ENCODE results near the gene MLLT10. TPM values are rescaled to one million over a fixed set of nuclear protein-coding genes. Genes with fewer than 3 reads are reported as not detected.

MLLT10 gene
- total RNA-seq, 1 experiment from 2014 or later = 45.2 TPM

GRCh38 chr10:21521751-21522533 is 12.1 kb upstream of the MLLT10 start:
- no peaks in the 10 kb centered on the region for H3K36me3 ChIP-seq (ENCODE audit: control insufficient read depth in 1 of 2, insufficient read depth in 2 of 2, low read length in 2 of 2)
- DNase-seq (ENCODE audit: low read depth, low spot score) (no peak), ATAC-seq (no peak)
- no TSS peak for BruUV-seq (replicated peaks)
- peaks cover 18 to 49% of the 10 kb centered on the region in 2 experiments for H3K4me1 ChIP-seq (ENCODE audit: control insufficient read depth in 1 of 2, insufficient read depth in 2 of 2, low read length in 2 of 2)
- ChIA-PET POLR2A (interaction anchor here (0.7 kb wide), 1 partner anchor 32 kb away, joined by 3 read pairs; no protein-coding TSS in a partner anchor), CTCF (interaction anchor here (1.0 kb wide), 1 partner anchor 26 kb away, joined by 3 read pairs; no protein-coding TSS in a partner anchor), RAD21 (ENCODE audit: low non-redundant PET in 1 of 2, low total read pairs in 2 of 2, uncharacterized antibody in 2 of 2, unreplicated experiment in 2 of 2) (no interaction called here)
- no peak overlapping the region for H2AFZ ChIP-seq (ENCODE audit: low read depth, low read length, poor library complexity, severe bottlenecking)
- H3K9me3 ChIP-seq (ENCODE audit: control insufficient read depth in 1 of 2, insufficient read depth in 1 of 2, low read depth in 1 of 2, low read length in 2 of 2) = no peaks in the 10 kb centered on the region
- no peak for TF ChIP-seq EZH2phosphoT487 (IDR thresholded peaks at IDR 0.05; ENCODE audit: borderline replicate concordance)
- TF ChIP-seq ZNF274 (IDR thresholded peaks at IDR 0.05; ENCODE audit: low read depth, low read length) = no peak
- TF ChIP-seq ATF3 (IDR thresholded peaks at IDR 0.05) = no peak
- no peak for TF ChIP-seq CBX3 (IDR thresholded peaks at IDR 0.05; ENCODE audit: low read depth)
- no peak for TF ChIP-seq EGR1 (IDR thresholded peaks at IDR 0.05; ENCODE audit: low read depth)
- no peaks in the 10 kb centered on the region for H3K79me2 ChIP-seq (ENCODE audit: insufficient read depth, low read length)
- H3K27me3 ChIP-seq (ENCODE audit: insufficient read depth, low read length) = no peaks in the 10 kb centered on the region
- H3K4me3 ChIP-seq (replicated peaks in 1 of 2; ENCODE audit: low read depth in 1 of 2, low read length in 2 of 2) = no peak overlapping the region
- intact Hi-C loops (cut with micrococcal nuclease) = no loop called here
- no peaks in the 10 kb centered on the region for H4K20me1 ChIP-seq (ENCODE audit: insufficient read depth)
- H3K4me2 ChIP-seq (ENCODE audit: low read length) = no peak overlapping the region
- no peak overlapping the region for H3K9ac ChIP-seq (ENCODE audit: low read length)
- no peak overlapping the region for H3K27ac ChIP-seq (ENCODE audit: low read depth, low read length)
- H3K9me2 ChIP-seq (ENCODE audit: insufficient read depth) = no peaks in the 10 kb centered on the region

- H3K9me2 ChIP-seq (ENCODE audit: insufficient read depth) = no peaks in the 10 kb centered on the region
- no peak overlapping the region for H3K4me3 ChIP-seq (replicated peaks in 1 of 2; ENCODE audit: low read depth in 1 of 2, low read length in 2 of 2)
- no TSS peak for BruUV-seq (replicated peaks)
- peaks cover 17 to 48% of the 10 kb centered on the region in 2 experiments for H3K4me1 ChIP-seq (ENCODE audit: control insufficient read depth in 1 of 2, insufficient read depth in 2 of 2, low read length in 2 of 2)
- DNase-seq (ENCODE audit: low read depth, low spot score) (no peak), ATAC-seq (no peak)
- no peaks in the 10 kb centered on the region for H3K36me3 ChIP-seq (ENCODE audit: control insufficient read depth in 1 of 2, insufficient read depth in 2 of 2, low read length in 2 of 2)
- H3K9ac ChIP-seq (ENCODE audit: low read length) = no peak overlapping the region
- no peaks in the 10 kb centered on the region for H3K27me3 ChIP-seq (ENCODE audit: insufficient read depth, low read length)
- peak overlapping the region; percentile 51 for H2AFZ ChIP-seq (ENCODE audit: low read depth, low read length, poor library complexity, severe bottlenecking)
- no peaks in the 10 kb centered on the region for H4K20me1 ChIP-seq (ENCODE audit: insufficient read depth)
- H3K4me2 ChIP-seq (ENCODE audit: low read length) = no peak overlapping the region
- ChIA-PET POLR2A (no interaction called here), RAD21 (ENCODE audit: low non-redundant PET in 1 of 2, low total read pairs in 2 of 2, uncharacterized antibody in 2 of 2, unreplicated experiment in 2 of 2) (no interaction called here), CTCF (no interaction called here)
- no peak overlapping the region for H3K27ac ChIP-seq (ENCODE audit: low read depth, low read length)
- intact Hi-C loops (cut with micrococcal nuclease) = no loop called here
- H3K79me2 ChIP-seq (ENCODE audit: insufficient read depth, low read length) = no peaks in the 10 kb centered on the region
- no peaks in the 10 kb centered on the region for H3K9me3 ChIP-seq (ENCODE audit: control insufficient read depth in 1 of 2, insufficient read depth in 1 of 2, low read depth in 1 of 2, low read length in 2 of 2)
- TF ChIP-seq SRF (IDR thresholded peaks at IDR 0.05; ENCODE audit: low read depth) (no peak), ZNF274 (IDR thresholded peaks at IDR 0.05; ENCODE audit: low read depth, low read length) (no peak), POLR2AphosphoS5 (IDR thresholded peaks at IDR 0.05; ENCODE audit: low read depth, low read length) (no peak), TCF7L2 (IDR thresholded peaks at IDR 0.05; ENCODE audit: borderline replicate concordance, extremely low read depth, insufficient read depth, insufficient read length) (no peak), ZBTB33 (IDR thresholded peaks at IDR 0.05; ENCODE audit: extremely low read depth, insufficient replicate concordance, low read length) (no peak), RAD21 (IDR thresholded peaks at IDR 0.05; ENCODE audit: low read depth) (no peak), REST (IDR thresholded peaks at IDR 0.05; ENCODE audit: low read depth) (no peak), ZFX (IDR thresholded peaks at IDR 0.05) (no peak), CBX3 (IDR thresholded peaks at IDR 0.05; ENCODE audit: low read depth) (no peak)
Observed at GRCh38 chr10:21522631-21523406, 11.2 kb upstream of the MLLT10 start.
